GM18499 (cell line): ENCODE measurements around the gene ALDH5A1.

Experiments
- ATAC-seq: cut with Tn5 transposase; IDR thresholded peaks from one replicate; pipeline ENCODE4 v1.9.1; 2021; ENCODE audit warnings: moderate number of reproducible peaks; ENCODE audit not compliant: insufficient read depth, unreplicated experiment

Gene ALDH5A1

GRCh38 chr6:24494821-24495795, at the start of gene ALDH5A1:
TSS of gene ALDH5A1 (plus strand) at chr6:24494969. CDS start at chr6:24494997, 28 bp downstream.
- ATAC-seq, result peak; percentile 40

GRCh38 chr6:24445704-24446103, 49.1 kb upstream of the ALDH5A1 start:
- ATAC-seq, result no peak

DNA sequence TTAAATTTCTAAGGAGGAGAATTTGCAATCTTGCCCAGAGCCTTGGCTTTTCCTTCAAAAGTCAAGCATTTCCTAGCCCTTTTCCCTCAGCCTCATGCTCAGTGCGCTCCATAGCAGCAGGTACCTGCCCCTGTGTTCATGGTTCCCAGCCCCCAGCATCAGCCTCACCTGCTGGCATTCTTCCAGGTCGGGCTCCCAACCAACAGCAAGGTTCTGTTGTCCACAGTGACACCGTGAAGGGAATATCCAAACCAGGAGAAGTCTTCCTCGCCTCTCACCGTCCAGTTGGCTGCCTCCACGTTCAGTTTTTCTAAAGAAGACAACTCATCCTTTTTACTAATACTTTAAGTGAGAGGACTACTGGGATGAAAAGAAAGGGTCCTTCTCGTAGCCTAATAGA, 48.1 kb upstream of the ALDH5A1 start:
- no peak for ATAC-seq

DNA sequence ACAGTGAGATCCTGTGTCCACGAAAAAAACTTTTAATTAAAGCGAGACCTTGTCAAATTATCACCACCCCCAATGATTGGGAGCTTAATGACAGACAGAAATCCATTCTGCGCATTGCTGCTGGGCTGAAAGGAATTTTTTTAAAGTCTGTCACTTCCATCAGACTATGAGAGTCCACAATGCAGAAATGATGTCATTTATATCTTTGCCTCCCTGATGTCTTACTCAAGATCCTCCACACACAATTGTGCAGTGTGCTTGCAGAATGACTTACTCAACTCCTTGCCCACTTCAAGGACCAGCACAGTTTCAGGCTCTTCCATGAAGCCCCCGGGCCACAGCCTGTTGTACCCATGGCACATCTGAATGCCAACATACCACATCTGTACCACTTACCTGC, 46.4 kb upstream of the ALDH5A1 start:
- ATAC-seq, result no peak

GRCh38 chr6:24448828-24449525, 45.8 kb upstream of the ALDH5A1 start:
- ATAC-seq, result no peak

- no peak for ATAC-seq
Observed at GRCh38 chr6:24451581-24452388, 43.0 kb upstream of the ALDH5A1 start.

GRCh38 chr6:24453921-24454320, 40.8 kb upstream of the ALDH5A1 start:
- no peak for ATAC-seq

- ATAC-seq, result no peak
Observed at GRCh38 chr6:24454452-24454851, 40.3 kb upstream of the ALDH5A1 start.

DNA sequence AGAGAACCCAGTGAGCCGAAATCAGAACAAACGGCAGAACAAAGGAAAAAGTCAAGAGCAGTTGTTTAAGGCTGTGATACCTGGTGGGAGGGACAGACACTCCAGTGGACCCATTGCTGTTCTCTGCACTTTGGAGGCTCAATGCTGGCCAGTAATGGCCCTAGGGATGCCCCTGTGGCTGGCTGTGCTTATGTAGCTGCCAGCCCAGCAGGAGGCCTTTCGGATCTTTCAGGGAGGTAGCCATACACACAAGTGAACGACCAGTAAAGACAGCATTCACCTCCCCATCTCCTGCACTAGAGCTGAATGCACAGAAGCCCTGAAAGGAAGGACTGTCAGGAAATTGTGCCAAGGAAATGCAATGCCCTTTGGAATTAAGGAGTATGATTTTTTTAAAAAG, 39.7 kb upstream of the ALDH5A1 start:
- ATAC-seq, result no peak

- ATAC-seq, result no peak
Observed at GRCh38 chr6:24458134-24458533, 36.6 kb upstream of the ALDH5A1 start.

- no peak for ATAC-seq
Observed at GRCh38 chr6:24458941-24459340, 35.8 kb upstream of the ALDH5A1 start.

DNA sequence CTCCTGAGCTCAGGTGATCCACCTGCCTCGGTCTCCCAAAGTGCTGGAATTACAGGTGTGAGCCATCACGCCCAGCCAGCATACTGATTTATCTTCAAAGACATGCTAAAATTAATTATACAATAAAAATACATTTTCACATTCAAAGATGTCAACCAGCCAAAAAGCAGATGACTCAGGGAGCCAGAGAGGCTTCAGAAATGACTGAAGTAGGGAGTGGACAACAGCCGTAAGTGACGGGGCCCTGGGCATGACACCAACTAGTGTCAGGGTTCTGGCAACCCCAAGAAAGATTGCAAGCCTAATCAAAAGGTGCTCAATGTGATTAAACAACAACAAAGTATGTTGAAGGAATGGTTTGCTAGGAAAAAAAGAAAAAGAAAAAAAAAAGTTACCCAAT, 33.8 kb upstream of the ALDH5A1 start:
- no peak for ATAC-seq

DNA sequence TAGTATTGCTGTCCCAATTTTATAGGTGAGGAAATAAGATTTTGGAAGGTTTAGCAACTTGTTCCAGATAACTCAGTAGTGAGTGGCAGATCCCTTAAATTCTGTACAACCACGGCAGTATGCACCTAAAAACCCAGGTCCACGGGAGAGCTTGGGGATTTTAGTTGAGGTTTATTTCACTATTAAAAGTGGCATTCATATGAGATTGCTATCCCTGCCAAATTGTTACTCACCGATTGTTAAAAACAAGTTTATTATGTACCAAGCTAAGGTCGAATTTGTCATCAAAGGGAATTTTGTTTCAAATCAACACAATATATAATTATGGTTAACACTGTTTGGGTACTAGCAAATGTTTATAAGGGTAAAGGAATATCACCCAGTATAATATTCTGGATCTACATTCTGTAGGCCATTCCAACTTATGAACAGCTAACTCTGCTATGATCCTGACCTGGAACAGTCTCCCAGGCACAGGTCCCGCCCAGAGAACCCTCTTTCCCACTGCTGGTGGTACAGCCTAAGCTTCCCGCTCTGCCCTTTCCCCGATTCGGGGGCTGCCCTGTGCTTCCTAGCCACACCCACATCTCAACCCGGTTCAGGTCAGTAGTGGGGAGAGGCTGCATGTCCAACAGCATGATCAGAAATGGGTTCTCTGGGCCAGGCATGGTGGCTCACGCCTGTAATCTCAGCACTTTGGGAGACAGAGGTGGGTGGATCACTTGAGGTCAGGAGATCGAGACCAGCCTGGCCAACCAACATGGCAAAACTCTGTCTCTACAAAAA, 30.3 kb upstream of the ALDH5A1 start:
- ATAC-seq, result no peak

DNA sequence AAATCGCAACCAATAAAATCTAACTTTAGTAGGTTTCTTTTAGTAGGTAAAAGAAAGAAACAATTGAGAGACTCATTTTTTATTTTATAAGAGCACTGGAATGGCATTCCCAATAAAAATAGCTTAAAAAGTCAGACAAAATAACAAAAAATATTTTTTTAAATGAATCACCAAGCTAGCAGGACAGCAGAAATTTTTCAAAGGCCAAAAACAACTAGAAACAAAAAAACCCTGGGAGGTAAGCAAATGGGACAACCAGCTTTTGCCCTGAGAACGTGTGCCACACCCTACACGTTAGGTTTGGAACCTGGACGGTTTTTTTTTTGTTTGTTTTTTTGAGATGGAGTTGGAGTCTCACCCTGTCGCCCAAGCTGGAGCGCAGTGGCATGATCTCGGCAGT, 25.0 kb upstream of the ALDH5A1 start:
- no peak for ATAC-seq

- ATAC-seq, result no peak
Observed at GRCh38 chr6:24472181-24472580, 22.6 kb upstream of the ALDH5A1 start.

DNA sequence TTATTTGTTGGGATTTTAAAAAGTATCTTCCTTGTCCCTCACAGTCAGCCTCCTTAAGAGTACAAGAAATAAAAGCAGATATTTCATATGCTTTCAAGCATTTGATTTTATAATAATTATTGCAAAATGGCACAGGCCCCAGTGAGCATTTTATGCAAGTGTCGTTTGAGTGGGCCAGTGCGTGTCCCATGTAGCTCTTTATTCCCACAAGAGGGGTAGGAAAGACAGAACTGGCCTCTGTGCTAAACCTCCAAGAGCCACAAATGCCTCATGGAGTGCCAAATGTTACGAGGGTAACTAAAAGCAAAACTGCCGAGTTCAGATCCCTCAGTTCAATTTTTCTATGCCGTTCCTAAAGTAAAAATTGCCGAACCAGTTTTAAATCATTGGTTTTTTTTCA, 18.1 kb upstream of the ALDH5A1 start:
- no peak for ATAC-seq

DNA sequence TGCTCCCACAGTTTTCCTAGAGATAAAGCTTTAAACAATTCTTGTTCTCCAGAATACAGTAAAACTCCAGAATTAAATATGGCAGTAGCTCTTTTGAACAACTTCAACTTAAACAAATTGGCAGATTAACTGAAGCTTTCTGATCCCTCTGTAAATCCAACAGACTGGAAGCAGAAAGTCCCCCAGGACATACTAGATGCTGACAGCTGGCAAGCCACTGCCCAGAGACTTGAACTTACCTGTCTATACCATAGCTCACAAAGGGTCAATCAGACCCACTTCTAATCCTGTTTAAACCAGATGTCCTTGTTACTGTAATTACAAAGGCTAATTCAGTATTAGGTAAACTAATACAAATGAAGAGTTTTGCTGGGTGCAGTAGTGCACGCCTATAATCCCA, 17.7 kb upstream of the ALDH5A1 start:
- no peak for ATAC-seq

DNA sequence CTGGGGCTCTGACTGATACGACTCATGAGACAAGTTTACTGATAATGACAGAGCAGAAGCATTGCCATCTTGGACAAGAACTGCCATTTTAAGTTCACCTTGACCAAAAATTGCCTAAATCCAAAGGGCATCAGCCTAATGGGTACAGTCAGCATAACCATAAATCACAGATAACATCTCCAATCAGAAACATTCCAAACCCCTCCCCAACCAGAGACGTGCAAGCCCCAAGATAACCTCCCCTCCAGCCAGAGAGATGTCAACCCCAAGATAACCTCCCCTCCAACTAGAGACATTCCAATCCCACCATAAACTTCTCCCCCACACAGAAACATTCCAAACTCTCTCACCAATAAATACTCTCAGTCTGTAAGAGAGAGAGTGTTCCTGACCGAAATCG, 15.9 kb upstream of the ALDH5A1 start:
- no peak for ATAC-seq

DNA sequence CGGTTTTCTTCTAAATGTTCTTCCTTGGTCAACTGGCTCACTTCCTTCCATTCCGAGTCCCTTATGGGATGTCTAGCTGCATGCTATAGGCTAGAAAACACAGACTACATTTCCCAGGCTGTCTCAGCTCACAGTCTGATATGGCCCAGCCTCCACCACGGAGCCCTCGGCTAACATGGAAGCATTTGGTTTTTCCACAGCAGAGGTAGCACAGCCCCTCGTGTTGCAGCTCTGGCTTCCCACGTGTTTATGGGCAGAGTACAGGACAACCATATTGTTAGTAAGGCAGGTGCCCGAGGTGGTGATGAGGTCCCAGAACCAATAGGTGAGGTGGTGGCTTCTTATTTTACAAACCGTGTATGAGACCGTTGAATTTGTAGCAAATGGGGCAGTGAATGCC, 14.1 kb upstream of the ALDH5A1 start:
- no peak for ATAC-seq

DNA sequence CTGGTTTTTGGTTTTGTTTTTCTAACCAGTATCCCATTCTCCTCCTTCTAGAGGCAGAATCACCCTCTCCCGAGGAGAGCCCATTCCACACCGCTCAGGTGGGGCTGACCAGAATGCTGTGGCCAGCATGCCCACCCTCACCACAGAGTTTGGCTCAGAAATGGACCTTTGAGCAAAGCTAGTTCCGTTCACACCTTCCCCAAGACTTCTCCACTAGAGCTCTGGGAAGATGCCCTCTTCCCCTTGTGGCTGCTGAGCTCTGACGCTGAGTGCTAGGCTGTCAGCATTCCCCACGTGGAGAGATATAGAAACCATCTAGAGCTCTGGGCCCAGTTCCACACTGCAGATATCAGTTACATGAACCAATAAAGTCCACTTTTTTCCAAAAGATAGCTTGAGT, 13.3 kb upstream of the ALDH5A1 start:
- no peak for ATAC-seq
